Fibroblast of pulmonary artery (primary cell): ENCODE measurements around the gene NRXN3.

ENCODE experiments used
- DNase-seq: peaks from one replicate; pipeline ENCODE4 v3.0.0-alpha.2; 2010; ENCODE audit warnings: low read depth
- H3K4me3 ChIP-seq: replicated peaks from 2 replicates; pipeline ENCODE4 v1.5.1; 2011; ENCODE audit warnings: low read depth, mild to moderate bottlenecking, control low read depth, low read length, moderate library complexity
- TF ChIP-seq, protein P1 (sequence below): IDR thresholded peaks from 2 replicates; pipeline ENCODE4 v1.5.1; 2011; ENCODE audit warnings: mild to moderate bottlenecking, control low read depth, low read length, inconsistent platforms; ENCODE audit errors: missing control alignments

Gene NRXN3

DNA sequence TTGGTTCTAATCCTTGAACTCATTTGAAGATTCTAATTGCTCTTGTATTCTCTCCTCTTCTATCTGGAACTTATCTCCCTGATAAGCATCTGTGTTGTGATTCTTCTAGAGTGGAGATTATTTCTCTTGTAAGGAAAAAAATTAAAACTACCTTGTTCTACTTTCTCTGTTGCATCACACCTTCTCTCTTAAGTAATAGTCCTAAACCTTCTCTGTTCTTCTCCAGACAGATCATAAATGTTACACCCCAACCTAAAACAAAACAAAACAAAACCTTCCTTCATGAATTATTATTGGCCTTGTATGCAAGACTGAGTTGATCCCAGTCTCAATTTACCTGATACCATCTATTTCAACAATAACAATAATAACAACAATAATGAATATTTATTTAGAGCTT is 1429.1 kb downstream of the NRXN3 start:
- no peak overlapping the region for H3K4me3 ChIP-seq
- DNase-seq: no peak
- TF ChIP-seq, protein P1, sequence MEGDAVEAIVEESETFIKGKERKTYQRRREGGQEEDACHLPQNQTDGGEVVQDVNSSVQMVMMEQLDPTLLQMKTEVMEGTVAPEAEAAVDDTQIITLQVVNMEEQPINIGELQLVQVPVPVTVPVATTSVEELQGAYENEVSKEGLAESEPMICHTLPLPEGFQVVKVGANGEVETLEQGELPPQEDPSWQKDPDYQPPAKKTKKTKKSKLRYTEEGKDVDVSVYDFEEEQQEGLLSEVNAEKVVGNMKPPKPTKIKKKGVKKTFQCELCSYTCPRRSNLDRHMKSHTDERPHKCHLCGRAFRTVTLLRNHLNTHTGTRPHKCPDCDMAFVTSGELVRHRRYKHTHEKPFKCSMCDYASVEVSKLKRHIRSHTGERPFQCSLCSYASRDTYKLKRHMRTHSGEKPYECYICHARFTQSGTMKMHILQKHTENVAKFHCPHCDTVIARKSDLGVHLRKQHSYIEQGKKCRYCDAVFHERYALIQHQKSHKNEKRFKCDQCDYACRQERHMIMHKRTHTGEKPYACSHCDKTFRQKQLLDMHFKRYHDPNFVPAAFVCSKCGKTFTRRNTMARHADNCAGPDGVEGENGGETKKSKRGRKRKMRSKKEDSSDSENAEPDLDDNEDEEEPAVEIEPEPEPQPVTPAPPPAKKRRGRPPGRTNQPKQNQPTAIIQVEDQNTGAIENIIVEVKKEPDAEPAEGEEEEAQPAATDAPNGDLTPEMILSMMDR: no peak

DNA sequence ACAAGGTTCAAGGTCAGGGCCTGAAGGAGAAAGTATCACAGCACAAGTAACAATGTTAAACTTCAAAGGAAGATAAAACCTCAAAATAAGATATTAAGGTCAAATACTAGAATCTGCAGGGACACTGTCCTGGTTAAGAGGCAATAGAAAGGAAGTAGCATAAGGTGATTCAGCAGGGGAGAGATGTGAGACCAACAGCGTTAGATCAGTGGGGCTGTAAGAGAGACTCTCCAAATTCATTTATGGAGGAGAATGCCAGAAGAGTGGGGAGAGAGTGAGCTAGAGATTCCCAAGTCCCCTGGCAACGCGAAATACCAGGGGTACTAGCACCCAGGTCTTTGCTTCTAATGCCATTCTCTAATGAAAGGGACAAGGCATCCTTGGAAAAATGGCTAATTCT is 1430.2 kb downstream of the NRXN3 start:
- TF ChIP-seq, protein P1: no peak
- no peak overlapping the region for H3K4me3 ChIP-seq
- no peak for DNase-seq

DNA sequence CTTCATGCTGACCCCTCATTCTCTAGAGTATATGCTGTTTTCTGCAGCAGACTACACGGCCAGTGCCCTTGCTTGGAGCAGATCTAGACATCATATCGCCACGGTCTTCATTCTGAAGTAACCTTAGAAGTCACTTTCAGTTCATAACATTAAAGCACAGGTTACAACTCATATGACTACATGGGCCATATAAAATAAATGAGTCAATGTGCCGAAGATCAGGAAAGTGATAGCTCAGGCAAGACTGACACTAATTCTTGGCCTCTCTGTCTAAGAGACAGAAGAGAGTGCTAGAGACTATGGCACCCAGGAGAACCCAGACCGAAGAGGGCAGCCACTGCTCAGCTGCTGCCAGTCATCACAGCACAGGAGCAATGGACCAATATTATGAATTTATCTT is 1431.4 kb downstream of the NRXN3 start:
- no peak overlapping the region for H3K4me3 ChIP-seq
- TF ChIP-seq, protein P1: no peak
- no peak for DNase-seq

DNA sequence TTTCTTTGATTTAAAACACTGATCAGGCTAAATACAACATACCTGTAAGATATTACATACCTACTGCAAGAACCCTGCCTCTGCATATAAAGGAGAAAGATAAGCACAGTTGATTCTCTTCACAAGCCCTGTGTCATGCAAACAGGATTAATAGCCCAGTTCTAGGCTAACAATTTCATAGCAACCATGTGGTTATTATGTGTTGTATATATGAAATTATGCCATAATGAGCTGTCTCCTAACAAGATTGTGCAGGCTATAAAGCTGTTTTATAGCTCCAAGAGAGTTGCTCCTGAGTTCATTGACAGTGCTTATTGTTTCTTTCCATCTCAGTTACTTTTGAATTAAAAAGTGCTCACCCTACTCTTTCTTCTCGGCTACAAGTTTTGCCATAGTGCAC is 1431.9 kb downstream of the NRXN3 start:
- TF ChIP-seq, protein P1: no peak
- DNase-seq: no peak
- H3K4me3 ChIP-seq: no peak overlapping the region

DNA sequence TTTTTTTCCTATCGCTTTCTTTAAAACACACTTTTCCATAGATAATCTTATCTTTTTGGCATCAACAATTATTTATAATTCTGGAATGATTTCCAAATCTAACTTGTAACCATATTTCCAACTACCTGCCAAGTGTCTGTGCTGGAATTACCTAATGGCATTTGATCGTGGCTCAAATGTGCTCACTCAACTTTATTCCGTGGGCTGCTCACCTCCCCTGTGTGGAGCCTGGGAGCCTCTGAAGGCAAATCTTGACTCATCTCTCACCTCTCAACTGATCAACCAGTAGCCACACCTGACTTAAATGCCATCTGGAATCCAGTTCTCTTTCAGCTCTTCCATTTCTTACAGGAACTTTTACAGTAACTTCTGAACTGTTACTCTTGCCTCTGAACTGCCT is 1432.6 kb downstream of the NRXN3 start:
- no peak for DNase-seq
- H3K4me3 ChIP-seq: no peak overlapping the region
- TF ChIP-seq, protein P1: no peak

DNA sequence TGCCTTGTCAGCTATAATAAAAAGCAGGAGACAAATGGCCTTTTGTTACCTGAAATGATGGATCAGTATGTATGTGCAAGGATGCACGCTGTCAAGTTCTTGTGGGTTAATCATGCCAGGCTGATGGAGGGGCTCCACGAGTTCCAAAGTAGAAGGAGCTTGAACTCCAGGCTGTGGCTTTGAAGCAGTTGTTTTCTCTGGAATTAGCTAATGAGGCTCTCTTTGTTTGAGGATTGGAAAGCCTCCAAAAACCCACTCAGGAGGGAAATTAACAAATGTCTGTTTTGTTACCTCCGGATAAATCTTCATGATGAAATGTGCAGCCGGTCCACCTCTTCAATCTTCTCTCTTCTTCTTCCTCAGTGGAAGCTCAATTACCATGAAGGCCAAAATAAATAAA is 1435.7 kb downstream of the NRXN3 start:
- H3K4me3 ChIP-seq: no peak overlapping the region
- TF ChIP-seq, protein P1: no peak
- DNase-seq: no peak

DNA sequence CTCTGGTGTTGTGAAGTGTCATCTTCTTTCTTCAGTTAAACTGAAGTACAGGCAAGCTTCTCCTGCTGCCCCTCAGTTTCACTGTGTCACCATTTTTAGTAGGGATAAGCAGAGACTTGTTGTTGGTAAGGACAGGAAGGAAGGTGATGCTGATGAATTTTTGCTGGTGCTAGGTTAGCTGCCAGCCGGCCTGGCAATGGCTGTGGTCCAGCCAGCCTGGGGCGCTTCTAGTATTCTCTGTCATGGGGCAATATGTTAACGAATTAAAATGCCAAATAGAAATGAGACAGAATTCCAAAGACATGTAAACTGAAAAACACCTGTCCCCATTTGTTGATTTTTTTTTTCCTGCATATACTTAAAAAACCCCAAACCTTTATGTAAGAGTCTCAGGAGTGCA is 1438.3 kb downstream of the NRXN3 start:
- no peak overlapping the region for H3K4me3 ChIP-seq
- DNase-seq: no peak
- TF ChIP-seq, protein P1: no peak
